ENCODE data around the gene MICAL3.
"Not testable (repeated sequence)": the region's sequence is repeated elsewhere in the genome, so short reads cannot be mapped to it uniquely, and the experiment has no call there.

MICAL3 gene

GRCh38 chr22:17990942-17991341 lies 33.4 kb downstream of the MICAL3 start:
- no peak for DNase-seq (ENCODE audit: low read depth)
- TF ChIP-seq CTCF (IDR thresholded peaks at IDR 0.05; ENCODE audit: low read length, missing control alignments) = no peak
- no peak overlapping the region for H3K4me3 ChIP-seq (replicated peaks; ENCODE audit: low read depth, low read length)

GRCh38 chr22:17990147-17990546 lies 34.2 kb downstream of the MICAL3 start:
- DNase-seq (ENCODE audit: low read depth) = no peak
- no peak for TF ChIP-seq CTCF (IDR thresholded peaks at IDR 0.05; ENCODE audit: low read length, missing control alignments)
- no peak overlapping the region for H3K4me3 ChIP-seq (replicated peaks; ENCODE audit: low read depth, low read length)

- no peak overlapping the region for H3K4me3 ChIP-seq (replicated peaks; ENCODE audit: low read depth, low read length)
- DNase-seq (ENCODE audit: low read depth) = no peak
These were observed 35.4 kb downstream of the MICAL3 start for GRCh38 chr22:17988800-17989513.

GRCh38 chr22:17985606-17986005 lies 38.8 kb downstream of the MICAL3 start:
- TF ChIP-seq CTCF (IDR thresholded peaks at IDR 0.05; ENCODE audit: low read length, missing control alignments) = no peak
- DNase-seq (ENCODE audit: low read depth) = no peak
- no peak overlapping the region for H3K4me3 ChIP-seq (replicated peaks; ENCODE audit: low read depth, low read length)

More at GRCh38 chr22:17988800-17989513, 35.4 kb downstream of the MICAL3 start:
- TF ChIP-seq CTCF (IDR thresholded peaks at IDR 0.05; ENCODE audit: low read length, missing control alignments) = no peak

GRCh38 chr22:17985071-17985470 lies 39.3 kb downstream of the MICAL3 start:
- not testable (repeated sequence) for DNase-seq (ENCODE audit: low read depth); H3K4me3 ChIP-seq (replicated peaks; ENCODE audit: low read depth, low read length)

GRCh38 chr22:17984114-17984513 lies 40.2 kb downstream of the MICAL3 start:
- no peak overlapping the region for H3K4me3 ChIP-seq (replicated peaks; ENCODE audit: low read depth, low read length)
- no peak for TF ChIP-seq CTCF (IDR thresholded peaks at IDR 0.05; ENCODE audit: low read length, missing control alignments)
- DNase-seq (ENCODE audit: low read depth) = no peak

GRCh38 chr22:17982572-17983141 lies 41.7 kb downstream of the MICAL3 start:
- DNase-seq (ENCODE audit: low read depth) = no peak

More at GRCh38 chr22:17982572-17983141, 41.7 kb downstream of the MICAL3 start:
- H3K4me3 ChIP-seq (replicated peaks; ENCODE audit: low read depth, low read length) = no peak overlapping the region
- no peak for TF ChIP-seq CTCF (IDR thresholded peaks at IDR 0.05; ENCODE audit: low read length, missing control alignments)

All from fibroblast of pulmonary artery (primary cell).